HG02981 (cell line): ENCODE data around the gene KRT83.
"Not testable (repeated sequence)": the region's sequence is repeated elsewhere in the genome, so short reads cannot be mapped to it uniquely, and the experiment has no call there.

Experiments
- ATAC-seq: cut with Tn5 transposase; IDR thresholded peaks from one replicate; pipeline ENCODE4 v1.9.1; 2021; ENCODE audit warnings: mild to moderate bottlenecking, moderate library complexity; ENCODE audit not compliant: unreplicated experiment

Gene KRT83

GRCh38 chr12:52354200-52354599 is 33.0 kb upstream of the KRT83 start:
- no peak for ATAC-seq

- ATAC-seq = no peak
Observed at GRCh38 chr12:52353766-52354165, 32.6 kb upstream of the KRT83 start.

GRCh38 chr12:52352951-52353350 is 31.8 kb upstream of the KRT83 start:
- no peak for ATAC-seq

DNA sequence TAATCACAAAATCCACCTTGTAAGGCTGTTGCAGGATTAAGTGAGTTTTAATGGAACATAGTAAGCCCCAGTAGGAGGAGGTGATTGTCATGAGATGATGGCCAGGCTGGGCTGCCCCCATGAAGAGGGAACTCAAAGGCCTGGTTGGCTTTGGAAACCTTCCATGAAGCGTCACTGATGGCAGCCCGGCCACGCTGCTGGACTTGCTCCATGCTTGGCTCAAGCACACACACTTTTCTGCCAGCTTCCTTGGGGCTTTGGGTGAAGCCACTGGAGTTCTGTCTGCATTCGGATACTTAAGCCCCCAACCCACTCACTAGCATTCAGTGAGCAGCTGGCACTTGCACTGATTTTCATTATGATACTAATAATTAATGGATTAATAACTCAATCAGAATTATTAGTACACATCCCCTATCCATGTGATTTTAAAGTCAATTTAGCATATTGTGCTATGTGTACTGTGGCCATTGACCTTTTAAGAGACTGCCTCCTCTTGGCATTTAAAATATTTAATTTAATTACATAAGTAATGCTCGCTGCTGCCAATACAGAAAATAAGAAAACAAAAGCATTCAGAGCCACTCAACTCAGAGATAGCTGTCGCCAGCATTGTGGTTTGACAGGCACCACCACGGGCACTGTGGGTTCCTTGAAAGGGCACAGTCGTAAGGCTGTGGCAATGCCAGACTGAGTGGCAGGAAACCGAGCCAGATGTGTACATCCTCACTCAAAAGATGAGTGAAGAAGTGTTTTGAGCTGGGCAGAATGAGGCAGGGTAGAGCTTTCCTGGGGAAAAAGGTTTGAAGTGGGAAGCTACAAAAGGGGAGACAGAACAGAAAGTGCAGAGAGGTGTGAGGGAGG is 30.2 kb upstream of the KRT83 start:
- ATAC-seq = no peak

- ATAC-seq = no peak
Observed at GRCh38 chr12:52350786-52351185, 29.6 kb upstream of the KRT83 start.

GRCh38 chr12:52350021-52350620 is 28.9 kb upstream of the KRT83 start:
- ATAC-seq = no peak

DNA sequence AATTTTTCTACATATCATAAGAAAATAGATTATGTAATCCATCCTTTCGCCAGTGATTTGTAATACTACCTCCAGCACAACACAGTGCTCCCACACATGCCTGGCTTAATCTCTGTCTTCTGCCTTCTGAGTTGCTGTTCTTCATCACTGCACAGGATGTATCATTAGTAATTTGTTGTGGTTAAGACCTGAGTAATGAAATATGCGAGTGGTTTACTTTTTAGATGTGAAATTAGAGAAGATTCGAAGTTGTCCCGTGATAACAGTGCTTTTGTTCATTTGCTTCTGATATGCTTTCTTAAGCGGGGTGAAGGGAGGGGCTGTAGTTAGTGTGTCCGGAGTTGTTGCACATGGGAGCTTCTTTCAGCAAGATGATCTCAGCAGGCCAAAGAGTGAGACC is 28.0 kb upstream of the KRT83 start:
- no peak for ATAC-seq

DNA sequence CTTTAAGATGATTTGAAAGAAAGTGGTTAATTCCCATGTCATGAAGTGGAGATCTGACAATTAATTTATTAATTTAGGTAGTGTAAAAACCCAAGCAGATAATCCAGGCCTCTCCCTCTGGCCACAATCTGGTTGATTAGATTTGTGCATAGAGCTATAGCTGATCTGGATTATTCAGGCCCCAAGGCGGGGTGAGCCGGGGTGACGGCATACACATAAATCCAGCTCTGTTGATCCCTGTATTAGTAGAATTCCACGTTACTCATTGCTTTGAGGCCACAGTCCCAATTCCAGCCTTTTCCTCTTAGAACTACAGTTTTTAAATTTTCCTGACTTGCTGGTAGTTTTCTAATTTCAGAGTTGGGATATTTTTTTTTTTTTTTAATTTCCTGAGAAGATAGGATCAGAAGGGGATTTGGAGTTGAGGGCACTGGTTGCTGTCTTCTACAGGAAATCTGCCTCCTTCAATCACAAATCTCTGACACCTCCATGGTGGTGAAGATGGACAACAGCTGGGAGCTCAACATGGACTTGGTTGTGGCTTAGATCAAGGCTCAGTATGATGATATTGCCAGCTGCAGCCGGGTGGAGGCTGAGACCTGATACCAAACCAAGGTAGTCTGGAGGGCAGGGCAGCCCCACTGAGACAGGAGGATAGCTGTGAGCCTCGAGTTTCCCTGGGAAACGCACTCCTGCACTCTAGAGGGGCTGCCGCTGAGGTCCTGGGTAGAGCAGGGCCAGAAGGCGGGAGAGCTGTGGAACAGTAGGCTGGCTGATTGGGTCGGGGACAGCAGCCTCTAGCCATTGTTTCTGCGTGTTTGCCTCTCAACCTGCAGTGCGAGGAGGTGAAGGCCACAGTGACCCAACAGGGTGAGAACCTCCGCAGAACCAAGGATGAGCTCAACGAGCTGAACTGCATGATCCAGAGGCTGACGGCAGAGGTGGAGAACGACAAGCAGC is 26.6 kb upstream of the KRT83 start:
- ATAC-seq = no peak

DNA sequence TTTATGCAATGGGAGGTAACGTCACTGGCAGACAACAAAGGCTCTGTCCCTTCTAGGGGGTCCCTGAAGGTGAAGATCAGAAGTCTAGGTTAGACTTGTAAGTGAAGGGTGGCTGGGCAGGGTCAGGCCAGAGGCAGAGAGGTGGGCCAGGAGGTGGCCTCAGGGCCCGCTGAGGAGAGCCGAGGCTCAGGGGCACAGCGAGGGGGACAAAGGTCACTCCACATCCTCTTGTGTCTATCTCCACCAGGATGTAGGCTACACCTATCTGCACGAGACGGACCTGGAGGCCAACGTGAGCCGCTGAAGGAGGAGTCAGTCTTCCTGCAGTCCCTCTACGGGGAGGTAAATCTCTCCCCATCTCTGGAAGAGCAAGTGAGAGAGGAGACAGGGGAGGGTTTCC is 25.8 kb upstream of the KRT83 start:
- no peak for ATAC-seq

DNA sequence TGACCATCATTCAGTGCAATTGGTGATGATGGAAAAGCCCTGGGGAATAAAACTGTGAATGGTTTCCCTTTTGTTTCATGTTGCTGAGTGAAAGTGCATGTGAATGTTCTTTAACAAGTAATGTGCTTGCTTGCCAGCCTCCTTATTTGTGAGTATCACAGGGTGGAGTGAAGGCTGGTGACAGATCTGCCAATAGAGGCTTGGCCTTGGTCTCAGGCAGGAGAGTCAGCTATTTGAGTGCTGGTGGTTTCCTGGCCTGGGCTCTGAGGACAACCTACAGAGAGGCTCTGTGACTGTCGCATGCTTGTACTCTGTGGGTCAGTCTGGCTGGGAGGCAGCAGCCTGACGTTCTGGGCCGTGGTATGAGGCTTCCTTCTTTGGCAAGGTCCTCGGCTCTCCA is 25.4 kb upstream of the KRT83 start:
- no peak for ATAC-seq

DNA sequence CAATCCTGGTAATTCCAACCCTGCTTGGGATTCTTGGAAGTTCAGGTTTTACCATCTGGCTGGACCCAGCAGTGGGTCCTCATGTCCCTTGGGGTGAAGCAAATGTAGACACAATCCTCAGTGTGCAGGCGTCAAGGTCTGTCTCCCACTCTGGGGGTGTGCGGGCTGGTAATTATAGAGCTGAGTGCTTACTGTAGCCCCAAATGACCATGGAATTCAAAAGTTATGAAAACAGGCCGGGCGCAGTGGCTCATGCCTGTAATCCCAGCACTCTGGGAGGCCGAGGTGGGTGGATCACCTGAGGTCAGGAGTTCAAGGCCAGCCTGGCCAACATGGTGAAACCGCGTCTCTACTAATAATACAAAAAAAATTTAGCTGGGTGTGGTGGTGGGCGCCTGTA is 23.8 kb upstream of the KRT83 start:
- ATAC-seq = not testable (repeated sequence)

DNA sequence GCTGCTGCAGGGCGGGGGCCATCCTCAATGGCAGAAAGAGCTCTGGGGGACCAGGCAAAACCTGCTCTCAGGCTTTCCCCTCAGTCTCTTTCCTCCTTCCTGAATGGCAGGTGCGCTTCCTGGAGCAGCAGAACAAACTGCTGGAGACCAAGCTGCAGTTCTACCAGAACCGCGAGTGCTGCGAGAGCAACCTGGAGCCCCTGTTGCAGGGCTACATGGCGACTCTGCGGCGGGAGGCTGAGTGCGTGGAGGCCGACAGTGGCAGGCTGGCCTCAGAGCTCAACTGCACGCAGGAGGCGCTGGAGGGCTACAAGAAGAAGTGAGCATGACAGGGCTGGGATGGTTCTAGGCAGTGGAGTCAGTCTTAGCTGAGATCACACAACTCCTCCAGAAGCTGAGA is 22.9 kb upstream of the KRT83 start:
- no peak for ATAC-seq

DNA sequence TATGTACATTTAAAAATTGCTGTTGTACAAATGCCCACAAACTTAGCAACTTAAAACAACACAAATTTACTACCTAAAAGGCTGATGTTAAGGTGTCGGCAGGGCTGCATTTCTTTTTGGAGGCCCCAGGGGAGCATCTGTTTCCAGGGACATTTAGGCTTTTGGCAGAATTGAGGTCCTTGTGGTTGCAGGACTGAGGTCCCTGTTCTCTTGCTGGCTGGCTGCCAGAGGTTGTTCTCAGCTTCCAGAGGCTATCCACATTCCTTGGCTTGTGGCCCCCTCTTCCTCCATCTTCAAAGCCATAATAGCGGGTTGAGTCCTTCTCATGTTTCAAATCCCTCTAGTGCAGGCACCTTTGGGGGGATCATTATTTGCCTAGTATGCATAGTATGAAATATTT is 22.4 kb upstream of the KRT83 start:
- ATAC-seq = no peak

GRCh38 chr12:52342781-52343490 is 21.7 kb upstream of the KRT83 start:
- ATAC-seq = no peak

DNA sequence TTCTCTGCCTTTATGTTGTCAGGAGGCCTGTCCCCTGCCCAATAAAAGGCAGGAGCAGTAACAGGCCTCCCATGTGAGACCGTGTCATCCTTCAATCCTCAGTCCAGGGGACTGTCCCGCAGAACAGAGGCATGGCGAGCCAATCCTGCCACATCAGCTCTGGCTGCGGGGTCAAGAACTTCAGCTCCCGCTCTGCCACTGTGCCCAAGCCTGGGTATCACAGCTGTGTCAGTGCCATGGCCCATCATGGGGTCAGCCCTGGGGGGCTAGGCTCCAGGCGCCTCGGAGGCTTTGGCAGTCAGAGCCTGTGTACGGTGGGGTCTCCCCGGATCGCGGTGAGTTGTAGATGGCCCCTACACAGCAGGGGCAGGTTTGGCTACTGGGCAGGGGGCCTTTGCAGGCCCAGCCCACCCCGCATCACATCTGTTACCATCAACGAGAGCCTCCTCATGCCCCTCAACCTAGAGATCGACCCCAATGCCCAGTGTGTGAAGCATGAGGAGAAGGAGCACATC is 19.9 kb upstream of the KRT83 start:
- ATAC-seq = no peak

DNA sequence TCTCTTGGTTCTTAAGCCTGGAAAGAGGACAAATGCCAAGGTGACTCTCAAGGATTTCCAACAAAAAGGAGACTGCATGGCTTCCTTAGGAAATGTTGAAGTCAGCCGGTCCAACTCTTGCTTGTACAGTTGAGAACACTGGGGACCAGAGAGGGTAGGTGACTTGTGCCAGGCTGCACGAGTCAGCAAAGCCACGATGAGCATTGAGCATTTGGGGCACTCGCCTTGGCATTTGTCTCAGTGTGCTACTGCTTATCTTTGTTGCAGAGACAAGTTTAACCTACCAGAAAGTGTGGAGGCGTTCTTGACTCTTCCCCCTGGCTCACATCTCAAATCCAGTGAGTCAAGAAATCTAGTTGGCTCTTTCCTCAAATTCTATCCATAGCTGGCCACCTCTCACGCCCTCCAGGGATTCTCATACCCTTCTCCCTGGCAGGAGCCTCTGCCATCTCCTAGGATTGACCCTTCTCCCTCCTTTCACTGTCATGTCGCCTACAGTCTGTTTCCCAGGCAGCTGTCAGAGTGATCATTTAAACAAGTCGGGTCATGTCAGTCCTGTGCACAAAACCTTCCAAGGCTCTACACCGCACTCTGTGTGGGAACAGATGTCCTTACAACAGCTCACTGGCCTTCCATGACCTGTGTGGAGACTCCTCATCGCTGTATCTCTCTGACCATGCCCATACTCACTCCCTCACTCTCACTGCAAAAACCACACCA is 17.2 kb upstream of the KRT83 start:
- no peak for ATAC-seq

DNA sequence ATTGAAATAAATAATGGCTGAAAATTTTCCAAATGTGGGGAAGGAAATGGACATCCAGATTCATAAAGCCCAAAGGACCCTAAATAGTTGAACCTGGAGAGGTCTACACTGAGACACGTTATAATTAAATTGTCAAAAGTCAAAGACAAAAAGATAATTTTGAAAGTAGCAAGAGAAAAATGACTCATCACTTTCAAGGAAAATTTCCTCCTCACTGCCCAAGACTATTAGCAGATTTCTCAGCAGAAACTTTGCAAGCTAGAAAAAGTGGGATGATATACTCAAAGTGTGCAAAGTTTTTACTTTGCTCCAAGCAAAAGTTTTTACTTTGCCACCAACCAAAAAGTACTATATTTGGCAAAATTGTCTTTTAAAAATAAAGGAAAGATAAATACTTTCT is 15.9 kb upstream of the KRT83 start:
- no peak for ATAC-seq

DNA sequence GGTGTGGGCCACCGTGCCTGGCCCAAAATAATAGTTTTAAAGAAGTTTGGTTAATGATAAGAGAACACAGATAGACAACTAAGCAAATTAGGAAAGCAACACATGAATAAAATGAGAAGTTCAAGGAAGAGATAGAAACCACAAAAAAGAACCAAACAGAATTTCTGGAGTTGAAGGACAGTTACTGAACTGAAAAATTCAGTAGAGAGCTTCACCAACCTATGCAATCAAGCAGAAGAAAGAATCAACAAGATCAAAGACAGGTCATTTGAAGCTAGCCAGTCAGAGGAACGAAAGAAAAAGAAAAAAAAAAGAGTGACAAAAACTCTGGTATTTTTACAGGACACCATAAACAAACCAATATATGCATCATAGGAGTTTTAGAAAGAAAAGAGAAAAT is 15.4 kb upstream of the KRT83 start:
- ATAC-seq = no peak

DNA sequence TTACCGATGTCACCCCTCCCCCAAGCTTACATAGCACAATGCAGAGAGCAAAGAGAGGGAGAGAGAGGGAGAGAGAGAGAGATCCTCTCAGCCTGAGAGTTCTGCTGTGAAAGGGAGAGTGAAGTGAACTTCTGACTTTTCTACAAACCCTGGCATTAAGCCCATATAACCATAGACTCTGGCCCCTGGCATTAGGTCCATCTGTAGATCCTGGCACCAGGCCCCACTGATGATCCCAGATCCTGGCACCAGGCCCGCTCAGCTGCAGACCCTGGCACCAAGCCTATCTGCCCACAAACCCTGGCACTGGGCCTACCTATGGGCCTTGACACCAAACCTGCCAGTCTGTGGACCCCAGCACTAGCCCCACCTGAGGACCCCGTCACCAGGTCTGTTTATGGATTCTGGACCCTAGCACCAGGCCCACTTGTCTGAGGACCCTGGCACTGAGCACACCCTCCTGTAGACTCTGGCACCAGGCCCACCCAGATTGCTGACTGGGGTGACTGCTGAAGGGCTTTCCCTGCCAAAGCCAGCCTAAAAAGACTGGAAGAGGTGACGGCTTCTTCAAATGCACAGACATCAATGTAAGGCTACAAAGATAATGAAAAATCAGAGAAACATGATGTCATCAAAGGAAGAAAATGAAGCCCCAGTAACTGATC is 14.5 kb upstream of the KRT83 start:
- no peak for ATAC-seq
